Lower leg skin (tissue), 4 donors: ENCODE data around the gene HINT2. TPM values are rescaled to one million over a fixed set of nuclear protein-coding genes. Genes with fewer than 3 reads are reported as not detected.

Experiments used
- DNase-seq, 2 donors: peaks; one replicate each; pipeline ENCODE4 v3.0.0-alpha.2; 2019; ENCODE audit warnings: low spot score in 2 of 2
- H3K4me3 ChIP-seq: fragments of 200-600 bp; sonication (generic); 2 replicates; pipeline ENCODE4 v1.5.1; 2017; ENCODE audit warnings: mild to moderate bottlenecking, low read depth; ENCODE audit not compliant: poor library complexity, severe bottlenecking
- POLR2A ChIP-seq, 2 donors: fragments of 450-650 bp; IDR thresholded peaks; one replicate each; pipeline ENCODE4 v1.6.1; 2016 to 2017; ENCODE audit warnings: antibody characterized with exemption in 2 of 2, mild to moderate bottlenecking in 1 of 2, moderate library complexity in 1 of 2
- WGBS, 2 donors: methylation state at CpG; one replicate each; pipeline ENCODE4 v1.1.5; 2018; 5-methylcytosine and 5-hydroxymethylcytosine counted together
- intact Hi-C: fragments of 100-400 bp; cut with DNase I; formaldehyde crosslinking; loops from one replicate; pipeline ENCODE4 v1.15.0; 2023; ENCODE audit warnings: low total_unique reads
- total RNA-seq, 4 donors: library from RNA; depleted of rRNA; stranded (reverse); fragments of >200 nt; gene quantifications; one replicate each; pipeline ENCODE4 v1.1.0, GENCODE V29; 2016
- TF ChIP-seq, protein P1 (sequence below), 3 donors: fragments of 450-650 bp; IDR thresholded peaks; one replicate each; pipeline ENCODE4 v1.5.1; 2016; ENCODE audit warnings: antibody characterized with exemption in 3 of 3, mild to moderate bottlenecking in 3 of 3, moderate library complexity in 2 of 3

HINT2 gene
- total RNA-seq, 4 donors from 2014 or later: 17.8 to 27.9 (median 19.9) TPM

DNA sequence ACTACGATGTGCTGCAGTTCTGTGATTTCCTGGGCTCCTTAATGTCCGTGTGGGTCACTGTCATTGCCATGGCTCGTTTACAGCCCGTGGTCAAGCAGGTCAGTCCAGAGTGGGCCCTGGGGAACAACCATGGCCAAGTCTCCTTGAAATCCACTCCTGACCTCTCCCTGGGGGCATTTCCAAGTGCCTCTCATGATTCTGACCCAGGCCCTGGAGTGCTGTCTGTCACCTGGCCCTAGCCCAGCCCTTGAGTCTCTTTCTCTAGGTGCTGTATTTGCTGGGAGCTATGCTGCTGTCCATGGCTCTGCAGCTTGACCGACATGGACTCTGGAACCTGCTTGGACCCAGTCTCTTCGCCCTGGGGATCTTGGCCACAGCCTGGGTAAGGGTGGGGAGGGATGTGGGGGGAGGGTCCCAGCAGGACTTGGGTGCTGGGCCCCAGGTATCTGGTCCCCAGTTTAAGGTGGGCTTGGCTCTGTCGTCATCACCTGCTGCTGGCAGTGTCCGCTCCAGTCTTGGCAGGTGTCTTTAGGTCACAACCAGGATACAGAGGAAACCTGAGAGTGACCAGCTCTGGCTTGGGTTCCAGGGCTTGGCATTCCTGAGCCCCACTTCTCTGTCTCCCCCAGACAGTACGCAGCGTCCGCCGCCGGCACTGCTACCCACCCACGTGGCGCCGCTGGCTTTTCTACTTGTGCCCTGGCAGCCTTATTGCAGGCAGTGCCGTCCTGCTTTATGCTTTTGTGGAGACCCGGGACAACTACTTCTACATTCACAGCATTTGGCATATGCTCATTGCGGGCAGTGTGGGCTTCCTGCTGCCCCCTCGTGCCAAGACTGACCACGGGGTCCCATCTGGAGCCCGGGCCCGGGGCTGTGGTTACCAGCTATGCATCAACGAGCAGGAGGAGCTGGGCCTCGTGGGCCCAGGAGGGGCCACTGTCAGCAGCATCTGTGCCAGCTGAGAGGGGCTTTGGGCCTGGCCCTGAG, 38.3 kb upstream of the HINT2 start:
- peak in 1 of 2 donors; percentile 81 for DNase-seq

DNA sequence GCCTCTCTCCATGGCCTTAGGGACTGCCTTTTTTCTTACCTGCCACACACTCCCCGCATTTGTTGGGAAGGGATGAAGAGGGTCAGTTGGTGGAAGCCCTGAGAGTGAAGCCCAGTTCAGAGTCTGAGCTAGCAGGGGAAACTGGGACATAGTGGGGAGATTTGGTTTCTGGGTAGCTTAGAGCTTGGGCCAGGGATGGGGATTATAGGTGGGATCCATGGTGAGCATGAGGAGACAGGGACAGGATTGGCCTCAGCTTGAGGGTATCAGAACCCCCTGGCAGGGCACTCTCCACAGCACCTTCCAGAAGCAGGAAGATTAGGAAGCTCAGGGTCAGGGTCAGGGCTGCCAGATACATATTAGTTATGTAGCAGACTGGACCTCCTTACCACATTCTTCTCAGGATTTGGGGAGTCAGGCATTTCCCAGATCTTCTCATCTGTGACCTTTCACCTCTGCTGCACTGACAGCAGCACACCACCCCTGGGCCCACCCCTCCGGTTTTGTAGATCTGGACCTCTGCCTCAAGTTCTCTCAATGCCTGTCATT, 37.5 kb upstream of the HINT2 start:
- no peak overlapping the region for H3K4me3 ChIP-seq
- intact Hi-C loops: no loop called here
- DNase-seq: peak in 1 of 2 donors; percentile 66
- 92 to 94% methylated on average over 2 of the region's 2 CpGs for WGBS, 2 donors
- TF ChIP-seq, protein P1, sequence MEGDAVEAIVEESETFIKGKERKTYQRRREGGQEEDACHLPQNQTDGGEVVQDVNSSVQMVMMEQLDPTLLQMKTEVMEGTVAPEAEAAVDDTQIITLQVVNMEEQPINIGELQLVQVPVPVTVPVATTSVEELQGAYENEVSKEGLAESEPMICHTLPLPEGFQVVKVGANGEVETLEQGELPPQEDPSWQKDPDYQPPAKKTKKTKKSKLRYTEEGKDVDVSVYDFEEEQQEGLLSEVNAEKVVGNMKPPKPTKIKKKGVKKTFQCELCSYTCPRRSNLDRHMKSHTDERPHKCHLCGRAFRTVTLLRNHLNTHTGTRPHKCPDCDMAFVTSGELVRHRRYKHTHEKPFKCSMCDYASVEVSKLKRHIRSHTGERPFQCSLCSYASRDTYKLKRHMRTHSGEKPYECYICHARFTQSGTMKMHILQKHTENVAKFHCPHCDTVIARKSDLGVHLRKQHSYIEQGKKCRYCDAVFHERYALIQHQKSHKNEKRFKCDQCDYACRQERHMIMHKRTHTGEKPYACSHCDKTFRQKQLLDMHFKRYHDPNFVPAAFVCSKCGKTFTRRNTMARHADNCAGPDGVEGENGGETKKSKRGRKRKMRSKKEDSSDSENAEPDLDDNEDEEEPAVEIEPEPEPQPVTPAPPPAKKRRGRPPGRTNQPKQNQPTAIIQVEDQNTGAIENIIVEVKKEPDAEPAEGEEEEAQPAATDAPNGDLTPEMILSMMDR (IDR thresholded peaks at IDR 0.05): no peak
- TF ChIP-seq POLR2A (IDR thresholded peaks at IDR 0.05): no peak

More for the DNA sequence above, 38.3 kb upstream of the HINT2 start:
- intact Hi-C loops: no loop called here
- WGBS, 2 donors: 93 to 94% methylated on average over 25 of the region's 25 CpGs
- H3K4me3 ChIP-seq: no peak overlapping the region
- TF ChIP-seq, protein P1 (IDR thresholded peaks at IDR 0.05): no peak
- no peak for TF ChIP-seq POLR2A (IDR thresholded peaks at IDR 0.05)

DNA sequence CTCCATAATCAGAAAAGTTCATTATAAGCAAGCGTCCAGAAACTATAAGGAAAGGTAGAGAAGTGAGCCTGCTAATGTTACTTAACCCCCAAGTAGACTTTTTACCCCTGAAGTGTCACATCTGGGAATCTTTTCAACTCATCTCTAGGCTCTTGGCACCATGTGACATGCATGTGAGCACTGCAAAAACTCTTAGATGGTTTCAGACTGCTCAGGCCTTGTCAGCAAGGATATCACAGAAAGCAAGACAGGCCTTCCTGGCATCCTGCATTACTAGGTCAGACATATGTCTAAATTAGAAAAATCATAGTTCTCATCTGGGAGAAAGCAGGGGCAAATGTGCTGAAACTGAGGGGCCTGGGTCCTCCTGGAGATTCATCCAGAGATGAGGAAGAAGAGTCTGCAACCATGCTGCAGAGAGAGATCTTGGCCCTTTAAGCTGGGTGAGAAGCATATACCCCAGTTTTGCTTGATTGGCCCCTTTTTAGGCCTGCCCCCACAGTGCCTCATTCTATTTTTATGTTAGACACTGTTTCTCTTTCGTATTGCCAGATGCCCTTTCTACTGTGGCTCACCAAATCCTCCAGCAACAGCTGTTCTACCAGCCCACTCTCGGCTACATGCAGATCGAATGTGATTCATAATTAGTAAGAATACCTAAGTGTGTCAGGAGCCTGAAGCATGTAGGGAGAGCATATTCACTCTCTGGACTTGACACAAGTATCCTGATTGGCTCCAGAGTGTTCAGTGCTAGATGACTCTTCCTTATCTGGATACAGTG, 33.1 kb upstream of the HINT2 start:
- TF ChIP-seq, protein P1 (IDR thresholded peaks at IDR 0.05): no peak
- no peak for TF ChIP-seq POLR2A (IDR thresholded peaks at IDR 0.05)
- intact Hi-C loops: no loop called here
- no peak for DNase-seq
- WGBS, 2 donors: 58 to 76% methylated on average over 4 of the region's 4 CpGs
- H3K4me3 ChIP-seq: no peak overlapping the region

DNA sequence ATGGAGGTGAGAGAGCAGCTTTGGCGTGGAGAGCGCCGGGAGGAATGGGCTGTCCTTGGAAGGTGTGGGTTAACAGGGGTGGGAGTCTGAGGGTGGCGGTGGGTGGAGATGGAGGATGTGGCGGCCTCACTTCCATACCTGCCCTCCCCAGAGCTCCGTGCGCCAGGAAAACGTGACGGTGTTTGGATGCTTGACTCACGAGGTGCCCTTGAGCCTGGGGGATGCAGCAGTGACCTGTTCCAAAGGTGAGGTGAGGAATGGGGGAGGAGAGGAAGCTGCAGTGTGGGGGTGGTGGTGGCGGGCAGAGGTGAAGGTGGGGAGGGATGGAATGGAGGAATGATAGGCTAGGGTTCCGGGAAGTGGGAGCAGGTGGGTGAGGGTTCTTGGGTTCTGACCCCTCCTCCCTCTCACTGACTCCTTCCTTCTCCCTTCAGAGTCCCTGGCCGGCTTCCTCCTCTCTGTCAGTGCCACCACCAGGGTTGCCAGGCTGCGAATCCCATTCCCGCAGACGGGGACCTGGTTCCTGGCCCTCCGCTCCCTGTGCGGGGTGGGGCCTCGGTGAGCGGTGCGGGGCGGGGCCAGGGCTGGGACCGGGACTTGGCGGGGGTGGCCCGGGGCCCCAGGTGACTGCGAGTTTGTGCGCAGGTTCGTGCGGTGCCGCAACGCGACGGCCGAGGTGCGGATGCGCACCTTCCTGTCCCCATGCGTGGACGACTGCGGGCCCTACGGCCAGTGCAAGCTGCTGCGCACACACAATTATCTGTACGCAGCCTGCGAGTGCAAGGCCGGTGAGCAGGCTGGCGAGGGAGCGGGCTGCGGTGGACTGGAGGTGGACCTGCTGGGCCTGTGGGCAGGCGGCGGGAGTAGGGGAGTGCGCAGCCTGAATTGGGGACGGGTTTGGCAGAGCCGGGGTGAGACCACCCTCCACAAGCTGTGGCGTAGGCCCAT, 31.3 kb upstream of the HINT2 start:
- intact Hi-C loops: no loop called here
- DNase-seq: peak in 1 of 2 donors; percentile 84
- 63 to 67% methylated on average over 32 to 47 of the region's 53 CpGs for WGBS, 2 donors

More for the DNA sequence above, 31.3 kb upstream of the HINT2 start:
- no peak overlapping the region for H3K4me3 ChIP-seq
- no peak for TF ChIP-seq POLR2A (IDR thresholded peaks at IDR 0.05)
- TF ChIP-seq, protein P1 (IDR thresholded peaks at IDR 0.05): no peak
